ENCODE data around the gene HOXC4. TPM values are rescaled to one million over a fixed set of nuclear protein-coding genes. Genes with fewer than 3 reads are reported as not detected.

The HOXC4 gene
- total RNA-seq (10.1 TPM), polyA plus RNA-seq (ENCODE audit: insufficient read depth in 1 of 8, insufficient read length in 8 of 8, low replicate concordance in 1 of 8) (10 to 100 TPM; 16.2 to 29.6 (median 21.8) TPM)
- long read RNA-seq, donor 1, partial matches to known transcripts = 0 of 1 reads
- long read RNA-seq, donor 1, other reads (novel, unspliced or antisense) = 0 of 1 reads
- long read RNA-seq, donor 2 = 0 reads
- long read RNA-seq, donor 3, partial matches to known transcripts = 0 of 3 reads
- long read RNA-seq, donor 3, other reads (novel, unspliced or antisense) = 0 of 3 reads
- long read RNA-seq, donor 4, partial matches to known transcripts = 0 of 2 reads
- long read RNA-seq, donor 4, other reads (novel, unspliced or antisense) = 0 of 2 reads
- long read RNA-seq, donor 5, partial matches to known transcripts = 27 of 29 reads
- long read RNA-seq, donor 5, other reads (novel, unspliced or antisense) = 0 of 29 reads
- long read RNA-seq, donor 6, transcript HOXC4-202 (2 exons, 1,666 nt) = major isoform, 5 of 5 reads
- long read RNA-seq, donor 6, partial matches to known transcripts = 0 of 5 reads
- long read RNA-seq, donor 6, other reads (novel, unspliced or antisense) = 0 of 5 reads
- long read RNA-seq, donor 7, partial matches to known transcripts = 0 of 1 reads
- long read RNA-seq, donor 7, other reads (novel, unspliced or antisense) = 0 of 1 reads
- long read RNA-seq, donor 8, partial matches to known transcripts = 0 of 3 reads
- long read RNA-seq, donor 8, other reads (novel, unspliced or antisense) = 0 of 3 reads
- long read RNA-seq, donor 9, partial matches to known transcripts = 5 of 9 reads
- long read RNA-seq, donor 9, other reads (novel, unspliced or antisense) = 0 of 9 reads
- long read RNA-seq, donor 10, transcript HOXC4-202 (2 exons, 1,666 nt) = major isoform, 6 of 7 reads
- long read RNA-seq, donor 10, partial matches to known transcripts = 0 of 7 reads
- long read RNA-seq, donor 10, other reads (novel, unspliced or antisense) = 0 of 7 reads
- long read RNA-seq, donor 11 = 0 reads

GRCh38 chr12:54053751-54054741 lies at the start of gene HOXC4:
Gene HOXC4, plus strand, starts transcription at chr12:54053835. Its CDS starts 88 bp downstream, at chr12:54053923.
- H3K9me3 ChIP-seq (replicated peaks; ENCODE audit: control insufficient read depth, low read depth, low read length) = no peaks in the 10 kb centered on the region
- H3K27me3 ChIP-seq (ENCODE audit: control insufficient read depth, insufficient read depth, low read length) = peaks cover 34% of the 10 kb centered on the region
- peaks cover 29% of the 10 kb centered on the region for H3K36me3 ChIP-seq (ENCODE audit: control insufficient read depth, insufficient read depth, low read length)
- DNase-seq = peak; percentile 67
- H3K4me3 ChIP-seq (ENCODE audit: low read length) = peak within 1 kb of the TSS; percentile 48
- 31% methylated on average over 27 of the region's 52 CpGs for WGBS (ENCODE audit: insufficient coverage)
- H3K4me1 ChIP-seq (ENCODE audit: control insufficient read depth, insufficient read depth, low read length) = peaks cover 40% of the 10 kb centered on the region
- H3K27ac ChIP-seq (ENCODE audit: low read length) = peak within 1 kb of the TSS; percentile 73

- Histone ChIP-seq H3K4me3 (ENCODE audit: low read length) (no peak overlapping the region), H3K27ac (ENCODE audit: low read length) (peak overlapping the region; percentile 99), H3K27me3 (ENCODE audit: control insufficient read depth, insufficient read depth, low read length) (peaks cover 73% of the 10 kb centered on the region), H3K4me1 (ENCODE audit: control insufficient read depth, insufficient read depth, low read length) (peaks cover 76% of the 10 kb centered on the region), H3K9me3 (replicated peaks; ENCODE audit: control insufficient read depth, low read depth, low read length) (no peaks in the 10 kb centered on the region), H3K36me3 (ENCODE audit: control insufficient read depth, insufficient read depth, low read length) (peaks cover 13% of the 10 kb centered on the region)
- 47% methylated on average over 2 of the region's 20 CpGs for WGBS (ENCODE audit: insufficient coverage)
- DNase-seq = no peak
These were observed 49.4 kb upstream of the HOXC4 start for GRCh38 chr12:54004063-54004840.

GRCh38 chr12:54004841-54005530 lies 48.6 kb upstream of the HOXC4 start:
- H3K9me3 ChIP-seq (replicated peaks; ENCODE audit: control insufficient read depth, low read depth, low read length) = no peaks in the 10 kb centered on the region
- H3K27ac ChIP-seq (ENCODE audit: low read length) = peak overlapping the region; percentile 99
- peak overlapping the region; percentile 11 for H3K4me3 ChIP-seq (ENCODE audit: low read length)
- peaks cover 75% of the 10 kb centered on the region for H3K27me3 ChIP-seq (ENCODE audit: control insufficient read depth, insufficient read depth, low read length)
- peaks cover 13% of the 10 kb centered on the region for H3K36me3 ChIP-seq (ENCODE audit: control insufficient read depth, insufficient read depth, low read length)
- 25% methylated on average over 23 of the region's 31 CpGs for WGBS (ENCODE audit: insufficient coverage)
- peaks cover 83% of the 10 kb centered on the region for H3K4me1 ChIP-seq (ENCODE audit: control insufficient read depth, insufficient read depth, low read length)
- DNase-seq = peak; percentile 88

- peaks cover 83% of the 10 kb centered on the region for H3K4me1 ChIP-seq (ENCODE audit: control insufficient read depth, insufficient read depth, low read length)
- H3K9me3 ChIP-seq (replicated peaks; ENCODE audit: control insufficient read depth, low read depth, low read length) = no peaks in the 10 kb centered on the region
- H3K4me3 ChIP-seq (ENCODE audit: low read length) = peak overlapping the region; percentile 0
- H3K27ac ChIP-seq (ENCODE audit: low read length) = peak overlapping the region; percentile 99
- H3K36me3 ChIP-seq (ENCODE audit: control insufficient read depth, insufficient read depth, low read length) = peaks cover 13% of the 10 kb centered on the region
- WGBS (ENCODE audit: insufficient coverage) = 19% methylated on average over 22 of the region's 26 CpGs
- H3K27me3 ChIP-seq (ENCODE audit: control insufficient read depth, insufficient read depth, low read length) = peaks cover 77% of the 10 kb centered on the region
- peak; percentile 47 for DNase-seq
These were observed 48.1 kb upstream of the HOXC4 start for GRCh38 chr12:54005531-54005852.

GRCh38 chr12:54005853-54006558 lies 47.6 kb upstream of the HOXC4 start:
- H3K4me3 ChIP-seq (ENCODE audit: low read length) = peak overlapping the region; percentile 22
- peaks cover 13% of the 10 kb centered on the region for H3K36me3 ChIP-seq (ENCODE audit: control insufficient read depth, insufficient read depth, low read length)
- H3K9me3 ChIP-seq (replicated peaks; ENCODE audit: control insufficient read depth, low read depth, low read length) = no peaks in the 10 kb centered on the region
- peak; percentile 95 for DNase-seq
- peaks cover 81% of the 10 kb centered on the region for H3K4me1 ChIP-seq (ENCODE audit: control insufficient read depth, insufficient read depth, low read length)
- WGBS (ENCODE audit: insufficient coverage) = 13% methylated on average over 37 of the region's 39 CpGs
- peak overlapping the region; percentile 99 for H3K27ac ChIP-seq (ENCODE audit: low read length)
- H3K27me3 ChIP-seq (ENCODE audit: control insufficient read depth, insufficient read depth, low read length) = peaks cover 74% of the 10 kb centered on the region

GRCh38 chr12:54006559-54007220 lies 46.9 kb upstream of the HOXC4 start:
- DNase-seq = no peak
- H3K4me3 ChIP-seq (ENCODE audit: low read length) = peak overlapping the region; percentile 22
- 49% methylated on average over 20 of the region's 22 CpGs for WGBS (ENCODE audit: insufficient coverage)

GRCh38 chr12:54007538-54008259 lies 45.9 kb upstream of the HOXC4 start:
- Histone ChIP-seq H3K9me3 (replicated peaks; ENCODE audit: control insufficient read depth, low read depth, low read length) (no peaks in the 10 kb centered on the region), H3K4me3 (ENCODE audit: low read length) (no peak overlapping the region), H3K36me3 (ENCODE audit: control insufficient read depth, insufficient read depth, low read length) (peaks cover 13% of the 10 kb centered on the region), H3K4me1 (ENCODE audit: control insufficient read depth, insufficient read depth, low read length) (peaks cover 66% of the 10 kb centered on the region), H3K27me3 (ENCODE audit: control insufficient read depth, insufficient read depth, low read length) (peaks cover 64% of the 10 kb centered on the region), H3K27ac (ENCODE audit: low read length) (no peak overlapping the region)
- no CpG with 5 or more reads among the region's 2 CpGs for WGBS (ENCODE audit: insufficient coverage)
- no peak for DNase-seq

More at GRCh38 chr12:54006559-54007220, 46.9 kb upstream of the HOXC4 start:
- Histone ChIP-seq H3K9me3 (replicated peaks; ENCODE audit: control insufficient read depth, low read depth, low read length) (no peaks in the 10 kb centered on the region), H3K27me3 (ENCODE audit: control insufficient read depth, insufficient read depth, low read length) (peaks cover 69% of the 10 kb centered on the region), H3K27ac (ENCODE audit: low read length) (peak overlapping the region; percentile 47), H3K36me3 (ENCODE audit: control insufficient read depth, insufficient read depth, low read length) (peaks cover 16% of the 10 kb centered on the region), H3K4me1 (ENCODE audit: control insufficient read depth, insufficient read depth, low read length) (peaks cover 76% of the 10 kb centered on the region)

All from muscle of leg (tissue), 16 donors.